ENCODE results near the gene ARMC9.

GRCh38 chr2:231198291-231199173 lies at the start of gene ARMC9:
- no peak for TF ChIP-seq CTCF (IDR thresholded peaks at IDR 0.05)
- no peak for TF ChIP-seq POLR2A (IDR thresholded peaks at IDR 0.05)
- no peak for TF ChIP-seq EP300 (IDR thresholded peaks at IDR 0.05)

All from ovary (tissue), 3 donors.